Fibroblast of skin of abdomen (primary cell): ENCODE data around the gene BLOC1S4.

Experiments used
- DNase-seq: peaks from one replicate; pipeline ENCODE4 v3.0.0-alpha.2; 2013

BLOC1S4 gene

GRCh38 chr4:6764976-6765620 is 49.1 kb downstream of the BLOC1S4 start:
- DNase-seq: no peak

GRCh38 chr4:6765703-6766102 is 49.7 kb downstream of the BLOC1S4 start:
- DNase-seq: no peak
